A549 (cell line): ENCODE measurements around the gene IARS1. TPM values are rescaled to one million over a fixed set of nuclear protein-coding genes. Genes with fewer than 3 reads are reported as not detected.

Experiments used
- ATAC-seq, 2 experiments: fragments of 200-7000 bp in 1 of 2; fragments of >200 bp in 1 of 2; cut with Nextera tagmentation in 1 of 2; cut with Tn5 transposase in 1 of 2; 3 replicates each; pipeline versions ENCODE4 v1.8.0 to v1.9.1; 2018 to 2020; ENCODE audit warnings: mild to moderate bottlenecking in 1 of 2, moderate library complexity in 1 of 2
- CTCF ChIA-PET: fragments of 300-600 bp; sonication (Branson Sonifier 250); formaldehyde crosslinking; extraction: SDS; loops from one replicate; lab custom pipeline; 2021; ENCODE audit warnings: antibody characterized with exemption, inconsistent platforms; lab: Yijun Ruan, JAX
- POLR2A ChIA-PET: fragments of 350-600 bp; formaldehyde crosslinking; extraction: SDS; loops from one replicate; lab custom pipeline; 2021; ENCODE audit warnings: antibody characterized with exemption, inconsistent platforms; lab: Yijun Ruan, JAX
- DNase-seq, 2 experiments: peaks; one replicate each; pipeline versions ENCODE4 v3.0.0 to v3.0.0-alpha.2; 2011 to 2016; ENCODE audit warnings: low read depth in 1 of 2, low spot score in 1 of 2
- FAIRE-seq: peaks from 2 replicates; lab custom pipeline; 2011; peaks lifted over from hg19 to GRCh38; lab: Jason Lieb, UNC
- H3K27ac ChIP-seq, 2 experiments: fragments of >200 bp; sonication (Bioruptor Twin); formaldehyde crosslinking; 3 replicates each; pipeline ENCODE4 v1.5.1; 2016 to 2017
- H3K4me1 ChIP-seq: fragments of >200 bp; sonication (Bioruptor Twin); formaldehyde crosslinking; 3 replicates; pipeline ENCODE4 v1.6.1; 2016
- H3K4me2 ChIP-seq: fragments of >200 bp; sonication (Bioruptor Twin); formaldehyde crosslinking; 3 replicates; pipeline ENCODE4 v1.6.1; 2016
- H3K4me3 ChIP-seq: fragments of >200 bp; sonication (Bioruptor Twin); formaldehyde crosslinking; 3 replicates; pipeline ENCODE4 v1.5.1; 2016
- H3K9me3 ChIP-seq: fragments of >200 bp; sonication (Bioruptor Twin); formaldehyde crosslinking; 3 replicates; pipeline ENCODE4 v1.6.1; 2016
- CHD4 ChIP-seq: fragments of 200-600 bp; sonication (generic); IDR thresholded peaks from 2 replicates; pipeline ENCODE4 v1.6.1; 2016; ENCODE audit warnings: antibody characterized with exemption, mild to moderate bottlenecking, borderline replicate concordance
- CTCF ChIP-seq: fragments of >200 bp; sonication (Bioruptor Twin); formaldehyde crosslinking; IDR thresholded peaks from 3 replicates; pipeline ENCODE4 v1.5.1; 2016
- E2F6 ChIP-seq: IDR thresholded peaks from 2 replicates; pipeline ENCODE4 v1.6.1; 2012; ENCODE audit warnings: low read depth, borderline replicate concordance
- EP300 ChIP-seq, 2 experiments: fragments of >200 bp; sonication (Bioruptor Twin); formaldehyde crosslinking; IDR thresholded peaks; 2 replicates in 1 of 2; 3 replicates in 1 of 2; pipeline ENCODE4 v1.6.1; 2016 to 2017
- FOSB ChIP-seq: fragments of 250-450 bp; sonication (Bioruptor Pico); IDR thresholded peaks from 2 replicates; pipeline ENCODE4 v1.5.0; 2020; ENCODE audit warnings: mild to moderate bottlenecking, moderate library complexity
- HOXB13 ChIP-seq: fragments of 250-450 bp; sonication (Bioruptor Pico); IDR thresholded peaks from 2 replicates; pipeline ENCODE4 v1.5.0; 2020; ENCODE audit warnings: low read depth, mild to moderate bottlenecking, moderate library complexity
- HOXB5 ChIP-seq: fragments of 250-450 bp; sonication (Bioruptor Pico); IDR thresholded peaks from 2 replicates; pipeline ENCODE4 v1.5.0; 2020; ENCODE audit warnings: mild to moderate bottlenecking, moderate library complexity
- JUN ChIP-seq, 2 experiments: fragments of >200 bp; sonication (Bioruptor Twin); formaldehyde crosslinking; IDR thresholded peaks; 2 replicates in 1 of 2; 3 replicates in 1 of 2; pipeline ENCODE4 v1.6.1; 2016 to 2017
- KDM1A ChIP-seq: fragments of 200-600 bp; sonication (generic); IDR thresholded peaks from 2 replicates; pipeline ENCODE4 v1.6.1; 2016; ENCODE audit warnings: low read depth, mild to moderate bottlenecking
- MYC ChIP-seq: IDR thresholded peaks from 2 replicates; pipeline ENCODE4 v1.6.1; 2012; ENCODE audit warnings: mild to moderate bottlenecking, inconsistent platforms, low read length, improper control_type of control experiment, borderline replicate concordance
- NFE2L2 ChIP-seq: fragments of 150-350 bp; conservative IDR thresholded peaks from 2 replicates; pipeline ENCODE4 v1.6.1; 2014; ENCODE audit warnings: low read length
- NR3C1 ChIP-seq: fragments of >200 bp; sonication (Bioruptor Twin); formaldehyde crosslinking; IDR thresholded peaks from 3 replicates; pipeline ENCODE4 v1.6.1; 2017
- PHF8 ChIP-seq: fragments of 200-600 bp; sonication (generic); IDR thresholded peaks from 2 replicates; pipeline ENCODE4 v1.6.1; 2016; ENCODE audit warnings: low read depth, mild to moderate bottlenecking, antibody characterized with exemption, moderate library complexity, borderline replicate concordance
- POLR2AphosphoS2 ChIP-seq: conservative IDR thresholded peaks from 2 replicates; pipeline ENCODE4 v1.6.1; 2012; ENCODE audit warnings: low read length, improper control_type of control experiment, inconsistent platforms
- RFX5 ChIP-seq: fragments of 450-650 bp; IDR thresholded peaks from 2 replicates; pipeline ENCODE4 v1.7.1; 2014; ENCODE audit warnings: antibody characterized with exemption, mild to moderate bottlenecking, moderate library complexity
- SREBF2 ChIP-seq: fragments of 450-650 bp; IDR thresholded peaks from 2 replicates; pipeline ENCODE4 v1.6.1; 2014; ENCODE audit warnings: mild to moderate bottlenecking, moderate library complexity
- TFCP2L1 ChIP-seq: fragments of 250-450 bp; sonication (Bioruptor Pico); IDR thresholded peaks from 2 replicates; pipeline ENCODE4 v1.5.0; 2021; ENCODE audit warnings: mild to moderate bottlenecking
- TP53 ChIP-seq: fragments of 250-450 bp; sonication (Bioruptor Pico); IDR thresholded peaks from 2 replicates; pipeline ENCODE4 v1.5.0; 2021; ENCODE audit warnings: mild to moderate bottlenecking, moderate library complexity
- ZFP36 ChIP-seq: fragments of 450-650 bp; IDR thresholded peaks from 2 replicates; pipeline ENCODE4 v1.6.1; 2014; ENCODE audit warnings: borderline replicate concordance; ENCODE audit not compliant: partially characterized antibody
- WGBS: methylation state at CpG from one replicate; pipeline ENCODE4 v1.1.6; 2017; ENCODE audit errors: missing lambda C conversion rate; 5-methylcytosine and 5-hydroxymethylcytosine counted together
- polyA plus RNA-seq, 4 experiments: library from polyadenylated mRNA; depleted of rRNA in 3 of 4; stranded (reverse); fragments of >200 nt; fragmentation: RNase III in 1 of 4; extraction: RNeasy Plus Mini Kit Qiagen cat#74134 plus additional on column Dnase treatment in 1 of 4; gene quantifications; 2 replicates in 3 of 4; 3 replicates in 1 of 4; pipeline ENCODE4 v1.2.3, GENCODE V29; 2011 to 2017
- TF ChIP-seq, protein P1 (sequence below): fragments of 200-600 bp; sonication (generic); IDR thresholded peaks from 2 replicates; pipeline ENCODE4 v1.6.1; 2016; ENCODE audit warnings: antibody characterized with exemption, mild to moderate bottlenecking, moderate library complexity
- TF ChIP-seq, protein P2 (sequence below): fragments of 450-650 bp; IDR thresholded peaks from 2 replicates; pipeline ENCODE4 v1.6.1; 2014; ENCODE audit warnings: antibody characterized with exemption

The IARS1 gene
- polyA plus RNA-seq, 2 of the 4 experiments (the other 2 are of a cell fraction): 121 to 244 TPM

GRCh38 chr9:92247981-92248380 is 45.5 kb downstream of the IARS1 start (continued):
- TF ChIP-seq, protein P1, sequence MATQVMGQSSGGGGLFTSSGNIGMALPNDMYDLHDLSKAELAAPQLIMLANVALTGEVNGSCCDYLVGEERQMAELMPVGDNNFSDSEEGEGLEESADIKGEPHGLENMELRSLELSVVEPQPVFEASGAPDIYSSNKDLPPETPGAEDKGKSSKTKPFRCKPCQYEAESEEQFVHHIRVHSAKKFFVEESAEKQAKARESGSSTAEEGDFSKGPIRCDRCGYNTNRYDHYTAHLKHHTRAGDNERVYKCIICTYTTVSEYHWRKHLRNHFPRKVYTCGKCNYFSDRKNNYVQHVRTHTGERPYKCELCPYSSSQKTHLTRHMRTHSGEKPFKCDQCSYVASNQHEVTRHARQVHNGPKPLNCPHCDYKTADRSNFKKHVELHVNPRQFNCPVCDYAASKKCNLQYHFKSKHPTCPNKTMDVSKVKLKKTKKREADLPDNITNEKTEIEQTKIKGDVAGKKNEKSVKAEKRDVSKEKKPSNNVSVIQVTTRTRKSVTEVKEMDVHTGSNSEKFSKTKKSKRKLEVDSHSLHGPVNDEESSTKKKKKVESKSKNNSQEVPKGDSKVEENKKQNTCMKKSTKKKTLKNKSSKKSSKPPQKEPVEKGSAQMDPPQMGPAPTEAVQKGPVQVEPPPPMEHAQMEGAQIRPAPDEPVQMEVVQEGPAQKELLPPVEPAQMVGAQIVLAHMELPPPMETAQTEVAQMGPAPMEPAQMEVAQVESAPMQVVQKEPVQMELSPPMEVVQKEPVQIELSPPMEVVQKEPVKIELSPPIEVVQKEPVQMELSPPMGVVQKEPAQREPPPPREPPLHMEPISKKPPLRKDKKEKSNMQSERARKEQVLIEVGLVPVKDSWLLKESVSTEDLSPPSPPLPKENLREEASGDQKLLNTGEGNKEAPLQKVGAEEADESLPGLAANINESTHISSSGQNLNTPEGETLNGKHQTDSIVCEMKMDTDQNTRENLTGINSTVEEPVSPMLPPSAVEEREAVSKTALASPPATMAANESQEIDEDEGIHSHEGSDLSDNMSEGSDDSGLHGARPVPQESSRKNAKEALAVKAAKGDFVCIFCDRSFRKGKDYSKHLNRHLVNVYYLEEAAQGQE: no peak
- TF ChIP-seq JUN (IDR thresholded peaks at IDR 0.05): no peak
- TF ChIP-seq TP53 (CRISPR knock-in tag): no peak
- TF ChIP-seq, all 56 proteins: peak for 0

GRCh38 chr9:92247296-92247695 is 46.2 kb downstream of the IARS1 start:
- Histone ChIP-seq H3K9me3 (no peaks in the 10 kb centered on the region), H3K27ac (peak overlapping the region; percentile 12 to 26; a peak in 3 of 6 replicates), H3K4me2 (no peak overlapping the region), H3K4me1 (peaks cover 62% of the 10 kb centered on the region), H3K4me3 (no peak overlapping the region)
- 77% methylated on average over 4 of the region's 4 CpGs for WGBS
- POLR2A ChIA-PET: no interaction called here
- FAIRE-seq (no peak), ATAC-seq (no peak), DNase-seq (no peak)
- CTCF ChIA-PET: interaction anchor here (11.5 kb wide), 1 partner anchor 108 kb away, joined by 214 read pairs; no protein-coding TSS in a partner anchor
- no peak for TF ChIP-seq NFE2L2
- TF ChIP-seq, all 56 proteins: peak for 0

DNA sequence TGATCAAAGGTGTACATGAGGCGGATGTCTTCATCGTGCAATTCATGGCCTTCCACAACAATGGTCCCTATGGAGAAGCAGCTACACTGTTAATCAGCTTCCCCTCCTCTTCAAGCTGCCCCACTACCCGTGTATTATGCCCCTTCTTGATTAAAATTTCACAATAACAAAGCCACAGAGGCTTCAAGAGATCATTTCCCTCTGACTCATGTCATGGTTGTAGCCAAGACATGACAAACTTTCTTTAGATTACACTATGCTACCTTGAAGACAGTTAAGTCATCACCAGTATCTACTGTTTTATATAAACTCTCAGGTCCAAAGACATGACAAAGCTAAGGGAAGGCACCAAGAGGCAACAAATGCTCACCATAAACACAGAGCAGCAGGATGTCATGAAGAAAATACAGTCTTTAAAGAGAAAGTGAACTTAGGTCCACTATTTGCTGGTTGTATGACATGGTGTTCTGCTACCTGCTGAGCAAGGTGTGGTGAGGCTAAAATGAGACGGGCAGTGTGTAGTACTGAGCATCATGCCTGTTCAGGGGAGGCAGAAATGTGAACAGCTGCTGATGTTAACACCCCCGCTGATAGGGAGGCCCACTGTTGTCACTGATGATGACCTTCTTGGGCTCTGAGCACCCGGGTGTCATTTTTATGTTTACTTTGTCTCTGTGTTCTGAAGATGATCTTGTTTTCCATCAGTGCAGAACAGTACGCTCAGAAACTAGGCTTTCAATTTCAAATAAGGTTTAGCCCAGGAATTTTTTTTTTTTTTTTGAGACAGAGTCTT is 48.3 kb downstream of the IARS1 start:
- WGBS: 76% methylated on average over 7 of the region's 7 CpGs
- FAIRE-seq (no peak), DNase-seq (no peak), ATAC-seq (no peak)
- H3K4me1 ChIP-seq: peaks cover 62% of the 10 kb centered on the region
- ChIA-PET CTCF (interaction anchor here (0.7 to 11.5 kb wide), 6 partner anchors 9 to 106 kb away, joined by 3 to 214 read pairs (median 4); no protein-coding TSS in a partner anchor), POLR2A (no interaction called here)
- H3K4me2 ChIP-seq: peak overlapping the region; percentile 35; the same call in 2 of the 3 replicates
- H3K27ac ChIP-seq: peak overlapping the region; percentile 37 to 52; a peak in 4 of 6 replicates
- no peak overlapping the region for H3K4me3 ChIP-seq
- H3K9me3 ChIP-seq: no peaks in the 10 kb centered on the region
- TF ChIP-seq FOSB (CRISPR knock-in tag) (no peak), NR3C1 (no peak), CHD4 (no peak), JUN (IDR thresholded peaks at IDR 0.05) (no peak), RFX5 (no peak), SREBF2 (no peak), TFCP2L1 (no peak), POLR2AphosphoS2 (no peak), PHF8 (no peak), HOXB13 (CRISPR knock-in tag) (no peak), ZFP36 (no peak), E2F6 (no peak), CTCF (no peak), KDM1A (no peak), HOXB5 (CRISPR knock-in tag) (no peak), MYC (no peak), EP300 (IDR thresholded peaks at IDR 0.05) (no peak)
- TF ChIP-seq, protein P1: no peak
- TF ChIP-seq, protein P2, sequence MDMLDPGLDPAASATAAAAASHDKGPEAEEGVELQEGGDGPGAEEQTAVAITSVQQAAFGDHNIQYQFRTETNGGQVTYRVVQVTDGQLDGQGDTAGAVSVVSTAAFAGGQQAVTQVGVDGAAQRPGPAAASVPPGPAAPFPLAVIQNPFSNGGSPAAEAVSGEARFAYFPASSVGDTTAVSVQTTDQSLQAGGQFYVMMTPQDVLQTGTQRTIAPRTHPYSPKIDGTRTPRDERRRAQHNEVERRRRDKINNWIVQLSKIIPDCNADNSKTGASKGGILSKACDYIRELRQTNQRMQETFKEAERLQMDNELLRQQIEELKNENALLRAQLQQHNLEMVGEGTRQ: no peak
